GM12878 (cell line): Measurements from ENCODE around the gene NCS1. TPM values are rescaled to one million over a fixed set of nuclear protein-coding genes. Genes with fewer than 3 reads are reported as not detected.
A peak's percentile ranks its signal among the peaks of the same experiment; 100 is the strongest.

Source experiments
- ATAC-seq: fragments of 200-7000 bp; cut with Tn5 transposase; 3 replicates; pipeline ENCODE4 v1.9.1; 2020; ENCODE audit warnings: mild to moderate bottlenecking, moderate library complexity
- BruUV-seq: library from RNA; stranded (reverse); fragments of 400-500 nt; replicated peaks from 2 replicates; lab custom pipeline; 2021; lab: Mats Ljungman, UMichigan
- CTCF ChIA-PET: fragments of 300-600 bp; sonication (Branson Sonifier 250); formaldehyde crosslinking; extraction: SDS; loops from one replicate; lab custom pipeline; 2021; ENCODE audit warnings: inconsistent platforms; lab: Yijun Ruan, JAX
- POLR2A ChIA-PET: fragments of 350-600 bp; formaldehyde crosslinking; extraction: SDS; loops from one replicate; lab custom pipeline; 2021; ENCODE audit warnings: inconsistent platforms; lab: Charles Lee
- RAD21 ChIA-PET: fragments of 300-600 bp; sonication (Branson Sonifier 250); formaldehyde crosslinking; loops from one replicate; lab custom pipeline; 2023; ENCODE audit warnings: antibody characterized with exemption; ENCODE audit not compliant: unreplicated experiment; lab: Charles Lee
- SMC1A ChIA-PET: fragments of 300-600 bp; sonication (Branson Sonifier 250); formaldehyde crosslinking; loops from one replicate; lab custom pipeline; 2023; ENCODE audit not compliant: unreplicated experiment, uncharacterized antibody; lab: Charles Lee
- DNase-seq: peaks from one replicate; pipeline ENCODE4 v3.0.0-alpha.2; 2011; ENCODE audit warnings: low read depth, low spot score
- FAIRE-seq: peaks from 3 replicates; lab custom pipeline; 2011; peaks lifted over from hg19 to GRCh38; lab: Jason Lieb, UNC
- H2AFZ ChIP-seq: 2 replicates; pipeline ENCODE4 v1.6.0; 2011; ENCODE audit warnings: low read depth, low read length, control low read depth; ENCODE audit not compliant: control insufficient read depth
- H3K27ac ChIP-seq: 2 replicates; pipeline ENCODE4 v1.5.1; 2011; ENCODE audit warnings: control low read depth; ENCODE audit not compliant: control insufficient read depth, insufficient read depth
- H3K27me3 ChIP-seq, 2 experiments: replicated peaks in 1 of 2; 2 replicates each; pipeline versions ENCODE4 v1.6.0 to v1.6.1; 2011; ENCODE audit warnings: low read length in 1 of 2; ENCODE audit not compliant: control insufficient read depth in 2 of 2, insufficient read depth in 2 of 2
- H3K36me3 ChIP-seq, 2 experiments: 2 replicates each; pipeline ENCODE4 v1.5.1; 2011; ENCODE audit warnings: low read length in 1 of 2; ENCODE audit not compliant: control insufficient read depth in 2 of 2, insufficient read depth in 2 of 2
- H3K4me1 ChIP-seq: 2 replicates; pipeline ENCODE4 v1.6.1; 2011; ENCODE audit warnings: mild to moderate bottlenecking, low read length, moderate library complexity, mixed read lengths; ENCODE audit not compliant: control insufficient read depth, insufficient read depth
- H3K4me2 ChIP-seq: 2 replicates; pipeline ENCODE4 v1.6.0; 2011; ENCODE audit warnings: control low read depth; ENCODE audit not compliant: control insufficient read depth, insufficient read depth
- H3K4me3 ChIP-seq: fragments of 200-600 bp; sonication (generic); 2 replicates; pipeline ENCODE4 v1.5.1; 2016
- H3K79me2 ChIP-seq: 2 replicates; pipeline ENCODE4 v1.6.0; 2011; ENCODE audit warnings: low read length; ENCODE audit not compliant: control insufficient read depth, insufficient read depth
- H3K9ac ChIP-seq: 2 replicates; pipeline ENCODE4 v1.8.0; 2011; ENCODE audit warnings: low read length, control low read depth, mixed read lengths; ENCODE audit not compliant: control insufficient read depth, insufficient read depth
- H3K9me3 ChIP-seq: replicated peaks from 3 replicates; pipeline ENCODE4 v1.5.1; 2011; ENCODE audit warnings: mild to moderate bottlenecking, low read length; ENCODE audit not compliant: control insufficient read depth, insufficient read depth
- H4K20me1 ChIP-seq: 2 replicates; pipeline ENCODE4 v1.6.0; 2011; ENCODE audit not compliant: control insufficient read depth, insufficient read depth
- CREM ChIP-seq: IDR thresholded peaks from 2 replicates; pipeline ENCODE4 v1.6.1; 2014; ENCODE audit warnings: antibody characterized with exemption, low read depth
- DPF2 ChIP-seq: fragments of 450-650 bp; IDR thresholded peaks from 2 replicates; pipeline ENCODE4 v1.6.1; 2017; ENCODE audit warnings: mild to moderate bottlenecking
- E2F4 ChIP-seq: IDR thresholded peaks from 2 replicates; pipeline ENCODE4 v1.6.1; 2012; ENCODE audit warnings: low read depth, low read length, improper control_type of control experiment
- FOXM1 ChIP-seq: IDR thresholded peaks from 2 replicates; pipeline ENCODE4 v1.6.1; 2012; ENCODE audit warnings: low read depth, mild to moderate bottlenecking, inconsistent platforms, low read length, moderate library complexity
- IRF3 ChIP-seq: fragments of 450-650 bp; IDR thresholded peaks from 2 replicates; pipeline ENCODE4 v1.6.1; 2014; ENCODE audit warnings: mild to moderate bottlenecking
- MTA2 ChIP-seq: fragments of 450-650 bp; IDR thresholded peaks from 2 replicates; pipeline ENCODE4 v1.6.1; 2016; ENCODE audit warnings: low read depth, mild to moderate bottlenecking, moderate library complexity
- MYB ChIP-seq: fragments of 150-350 bp; IDR thresholded peaks from 2 replicates; pipeline ENCODE4 v1.6.1; 2014; ENCODE audit warnings: mild to moderate bottlenecking, low read depth, low read length, borderline replicate concordance
- NR2C1 ChIP-seq: fragments of 450-650 bp; IDR thresholded peaks from 2 replicates; pipeline ENCODE4 v1.6.1; 2017; ENCODE audit warnings: antibody characterized with exemption, mild to moderate bottlenecking, moderate library complexity
- SMAD1 ChIP-seq: fragments of 450-650 bp; IDR thresholded peaks from 2 replicates; pipeline ENCODE4 v1.6.1; 2018; ENCODE audit warnings: mild to moderate bottlenecking, low read depth; ENCODE audit not compliant: partially characterized antibody
- STAT3 ChIP-seq: IDR thresholded peaks from 2 replicates; pipeline ENCODE4 v1.6.1; 2011; ENCODE audit warnings: low read depth, low read length, improper control_type of control experiment
- TAF1 ChIP-seq: IDR thresholded peaks from 2 replicates; pipeline ENCODE4 v1.6.1; 2011; ENCODE audit warnings: mild to moderate bottlenecking, low read depth, low read length, borderline replicate concordance
- TBL1XR1 ChIP-seq: IDR thresholded peaks from 2 replicates; pipeline ENCODE4 v1.6.1; 2012; ENCODE audit warnings: low read depth, low read length, improper control_type of control experiment
- ZNF274 ChIP-seq: IDR thresholded peaks from one replicate; pipeline ENCODE4 v1.8.0; 2011; ENCODE audit not compliant: insufficient read length, insufficient read depth
- ZNF384 ChIP-seq: IDR thresholded peaks from 2 replicates; pipeline ENCODE4 v1.6.1; 2012; ENCODE audit warnings: low read depth, mild to moderate bottlenecking, low read length, improper control_type of control experiment, borderline replicate concordance
- ZSCAN29 ChIP-seq: fragments of 450-650 bp; IDR thresholded peaks from 2 replicates; pipeline ENCODE4 v1.6.1; 2017; ENCODE audit warnings: mild to moderate bottlenecking, moderate library complexity
- WGBS: methylation state at CpG from one replicate; pipeline ENCODE4 v1.1.6; 2016; ENCODE audit warnings: low lambda C conversion rate; ENCODE audit not compliant: insufficient replicate concordance, insufficient coverage; ENCODE audit errors: missing lambda C conversion rate; 5-methylcytosine and 5-hydroxymethylcytosine counted together
- in situ Hi-C: fragments of 300-500 bp; cut with MboI; formaldehyde crosslinking; loops from 9 replicates; pipeline ENCODE4 v1.14.3; 2018; ENCODE audit warnings: mixed read lengths
- intact Hi-C: fragments of 100-400 bp; cut with micrococcal nuclease; formaldehyde crosslinking; loops from one replicate; pipeline ENCODE4 v1.14.2; 2022; ENCODE audit not compliant: unreplicated experiment
- polyA plus RNA-seq, 11 experiments: library from polyadenylated mRNA; depleted of rRNA in 4 of 11; unstranded in 6 of 11; stranded (reverse) in 5 of 11; fragments of >200 nt; fragmentation: Nextera tagmentation in 4 of 11; fragmentation: Illumina TruSeq in 1 of 11; extraction: Ambion mirVana in 4 of 11; extraction: Trizol in 1 of 11; gene quantifications; 1 replicate in 1 of 11; 2 replicates in 10 of 11; pipeline versions ENCODE4 v1.2.1 to v1.2.3, GENCODE V29; 2011 to 2016; ENCODE audit warnings: inconsistent platforms in 2 of 11, missing spikeins in 2 of 11, low read depth in 1 of 11
- total RNA-seq, 4 experiments: library from RNA; depleted of rRNA in 3 of 4; stranded (reverse); fragments of >200 nt in 3 of 4; fragmentation: Illumina TruSeq in 1 of 4; extraction: Trizol in 1 of 4; gene quantifications; 2 replicates each; pipeline versions ENCODE4 v1.2.1 to v1.2.3, GENCODE V29; 2013 to 2021

The NCS1 gene
- total and polyA plus RNA-seq, 10 of the 15 experiments (the other 5 are each of a cell fraction or from before 2014, with no cell fraction given), result 0.04 to 0.22 (median 0.06) TPM; not detected in 4

- no TSS peak for BruUV-seq
- Histone ChIP-seq H2AFZ (no peak overlapping the region), H3K36me3 (no peaks in the 10 kb centered on the region), H3K9me3 (no peaks in the 10 kb centered on the region), H3K4me1 (peaks cover 5% of the 10 kb centered on the region), H3K79me2 (no peaks in the 10 kb centered on the region), H3K4me3 (no peak overlapping the region), H4K20me1 (no peaks in the 10 kb centered on the region), H3K4me2 (no peak overlapping the region), H3K9ac (no peak overlapping the region), H3K27me3 (no peaks in the 10 kb centered on the region), H3K27ac (no peak overlapping the region)
- 61% methylated on average over 26 of the region's 26 CpGs for WGBS
- TF ChIP-seq ZNF384 (no peak), TBL1XR1 (no peak), ZNF274 (no peak), CREM (no peak), TAF1 (no peak), DPF2 (no peak), MYB (no peak), SMAD1 (no peak), MTA2 (no peak), NR2C1 (no peak), FOXM1 (no peak), E2F4 (no peak), STAT3 (no peak), IRF3 (no peak), ZSCAN29 (no peak)
- no peak for FAIRE-seq
- ChIA-PET SMC1A (no interaction called here), POLR2A (no interaction called here), RAD21 (no interaction called here), CTCF (interaction anchor here (1.1 to 6.4 kb wide), 2 partner anchors 127 to 495 kb away, joined by 4 to 96 read pairs; no protein-coding TSS in a partner anchor)
- in situ Hi-C loops (loop anchor here (5.0 kb wide), 1 partner anchor 122 kb away; no protein-coding TSS in a partner anchor), intact Hi-C loops (loop anchor here (5.0 kb wide), 1 partner anchor 108 kb away; no protein-coding TSS in a partner anchor)
- ATAC-seq, result peak; percentile 33; the same call in 2 of the 3 replicates
- DNase-seq, result no peak
Measured at GRCh38 chr9:130234340-130235260, 62.4 kb downstream of the NCS1 start.
